HL-60 (cell line): ENCODE data around the gene SRSF3.

Source experiments
- CTCF ChIP-seq: IDR thresholded peaks from one replicate; pipeline ENCODE4 v1.5.1; 2011; ENCODE audit warnings: low read length, control low read depth, inconsistent platforms; ENCODE audit not compliant: insufficient read depth
- GABPA ChIP-seq: IDR thresholded peaks from 2 replicates; pipeline ENCODE4 v1.6.1; 2012; ENCODE audit warnings: low read depth
- POLR2AphosphoS5 ChIP-seq: IDR thresholded peaks from 2 replicates; pipeline ENCODE4 v1.6.1; 2012; ENCODE audit warnings: low read depth
- REST ChIP-seq: IDR thresholded peaks from 2 replicates; pipeline ENCODE4 v1.6.1; 2012; ENCODE audit warnings: low read depth; ENCODE audit not compliant: insufficient replicate concordance
- SPI1 ChIP-seq: IDR thresholded peaks from 2 replicates; pipeline ENCODE4 v1.6.1; 2012; ENCODE audit warnings: low read depth, mild to moderate bottlenecking, borderline replicate concordance

DNA sequence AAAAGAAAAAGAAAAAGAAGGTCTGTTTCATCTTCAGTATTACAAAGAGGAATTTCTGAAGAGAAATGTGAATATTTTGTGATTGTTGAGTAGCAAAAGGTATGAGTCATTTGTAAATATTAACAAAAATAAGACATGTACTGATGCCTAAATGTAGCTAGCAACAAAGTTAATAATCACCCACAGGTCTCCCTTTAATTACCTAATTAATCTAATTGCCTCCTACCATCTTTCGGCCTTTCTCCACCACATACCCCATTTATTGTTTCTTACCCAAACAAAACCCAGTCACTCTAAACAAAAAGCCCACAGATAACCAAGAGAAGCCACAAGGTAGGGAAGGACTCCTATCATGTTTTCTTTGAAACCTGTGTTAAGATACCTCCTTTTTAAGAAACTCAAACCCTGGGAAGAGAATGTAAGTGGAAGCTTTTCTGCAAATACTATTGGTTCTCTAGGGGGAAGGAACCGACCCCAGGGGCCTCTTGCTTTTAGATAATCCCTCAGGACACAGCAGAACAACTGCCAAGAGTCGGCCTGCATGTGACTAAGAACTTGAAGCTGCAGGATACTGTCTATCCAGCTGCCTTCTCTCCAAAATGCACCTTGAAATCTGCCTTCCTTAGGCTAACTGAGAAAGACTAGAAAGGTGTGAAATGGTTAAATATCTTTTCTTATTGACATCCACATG is 30.8 kb upstream of the SRSF3 start:
- TF ChIP-seq CTCF = no peak
- TF ChIP-seq GABPA = no peak
- TF ChIP-seq REST = no peak
- TF ChIP-seq SPI1 = no peak
- TF ChIP-seq POLR2AphosphoS5 = no peak
